LNCAP (cell line): ENCODE results near the gene CDH5.

Source experiments
- CTCF ChIP-seq: fragments of 450-650 bp; IDR thresholded peaks from 2 replicates; pipeline ENCODE4 v1.5.1; 2017; ENCODE audit warnings: mild to moderate bottlenecking

Gene CDH5

DNA sequence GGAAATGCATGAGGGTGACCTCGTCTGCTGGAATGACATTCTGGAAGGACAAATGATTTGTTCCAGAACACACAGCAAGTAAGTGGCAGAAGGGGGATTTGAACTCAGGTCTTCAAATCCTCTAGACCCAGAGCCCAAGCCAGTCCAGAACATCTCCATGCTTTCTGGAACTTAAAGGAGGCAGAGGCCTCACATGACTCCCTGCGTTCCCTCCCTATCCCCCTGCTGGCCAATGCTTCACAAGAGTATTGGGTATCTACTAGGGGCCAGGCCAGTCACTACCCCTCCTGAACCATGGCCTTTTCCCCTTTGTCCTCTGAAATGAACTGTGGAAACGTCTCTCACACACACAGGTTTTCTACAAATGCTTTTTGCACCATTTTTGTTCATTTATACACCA lies 53.0 kb downstream of the CDH5 start:
- no peak for TF ChIP-seq CTCF

DNA sequence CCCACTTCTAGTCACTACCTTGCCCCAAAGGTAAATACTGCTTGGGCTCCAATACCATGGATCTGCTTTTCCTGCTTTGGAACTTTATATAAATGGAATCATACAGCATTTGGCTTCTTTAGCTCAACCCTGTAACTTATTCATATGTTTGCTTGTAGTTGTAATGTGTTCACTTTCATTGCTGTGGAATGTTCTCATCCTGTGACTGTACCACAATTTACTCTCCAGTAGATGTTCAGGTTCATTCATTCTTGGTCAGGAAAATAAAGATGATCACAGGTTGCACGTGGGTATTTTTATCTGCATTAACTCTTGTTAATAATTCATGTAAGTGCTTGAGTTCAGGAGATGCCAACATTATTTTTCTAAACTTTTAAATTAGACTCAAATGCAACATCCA lies 53.9 kb downstream of the CDH5 start:
- TF ChIP-seq CTCF = no peak

- TF ChIP-seq CTCF = no peak
Observed at GRCh38 chr16:66421891-66422290, 55.4 kb downstream of the CDH5 start.

DNA sequence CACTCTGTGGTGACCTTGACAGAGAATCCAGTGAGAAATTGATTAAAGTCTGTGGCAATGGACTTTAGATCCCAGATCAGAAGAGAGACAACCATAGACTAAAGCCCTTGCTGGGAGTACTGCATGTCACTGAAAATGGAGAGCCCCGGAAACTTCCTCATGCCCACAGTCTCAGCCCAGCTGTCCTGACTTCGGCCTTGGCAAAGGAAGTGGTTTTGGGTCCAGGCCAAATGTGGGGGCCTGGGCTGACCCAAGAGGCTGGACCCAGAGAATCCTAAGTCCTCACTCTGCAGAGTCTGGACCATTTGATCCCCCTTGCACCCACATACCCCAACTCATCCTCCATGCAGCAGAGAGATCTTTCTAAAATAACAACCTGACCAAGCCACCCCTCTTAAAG lies 55.9 kb downstream of the CDH5 start:
- no peak for TF ChIP-seq CTCF

- TF ChIP-seq CTCF = no peak
Observed at GRCh38 chr16:66423177-66423576, 56.7 kb downstream of the CDH5 start.

GRCh38 chr16:66425651-66426050 lies 59.2 kb downstream of the CDH5 start:
- TF ChIP-seq CTCF = no peak

DNA sequence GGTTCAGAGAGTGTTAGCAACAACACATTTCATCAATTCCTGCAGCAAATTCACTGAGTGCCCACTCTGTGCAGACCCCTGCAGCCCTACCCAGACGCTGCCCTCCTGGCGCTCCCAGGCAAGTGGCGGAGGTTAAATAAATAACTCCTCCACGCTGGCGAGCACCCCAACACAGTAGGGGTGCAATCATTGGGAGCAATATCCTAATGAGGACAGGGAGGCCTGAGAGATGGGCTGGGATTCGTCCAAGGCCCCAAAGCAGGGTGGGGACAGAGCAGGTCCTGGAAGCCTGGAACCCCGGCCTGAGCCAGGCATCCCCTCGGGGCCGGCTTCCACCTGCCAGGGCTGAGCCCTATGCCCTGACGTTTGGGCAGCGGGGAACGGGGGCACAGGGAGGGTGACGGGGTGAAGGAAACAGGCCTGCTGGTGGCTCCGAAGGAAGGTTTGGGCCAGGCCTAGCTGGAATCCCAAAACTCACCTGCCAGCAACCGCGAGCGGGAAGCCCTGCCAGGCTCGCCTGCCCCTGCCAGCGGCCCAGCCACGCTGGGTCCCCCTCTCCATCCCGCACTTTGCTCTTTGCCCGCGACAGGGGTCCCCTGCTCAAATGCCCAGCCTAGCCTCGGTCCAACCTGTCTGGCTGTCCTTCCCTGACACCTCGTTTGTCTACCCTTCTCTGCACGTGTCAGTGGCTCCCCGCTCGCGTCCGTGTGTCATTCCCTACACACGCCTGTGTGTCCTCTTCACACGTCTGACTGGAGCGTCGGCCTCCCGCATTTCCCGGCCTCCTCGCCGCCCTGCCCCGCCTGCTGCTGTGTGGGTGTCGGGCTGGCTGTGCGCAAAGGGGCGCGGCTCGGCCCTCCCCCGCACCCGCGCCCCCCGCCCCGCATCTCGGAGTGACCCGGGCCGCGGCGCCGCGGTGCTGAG lies 59.9 kb downstream of the CDH5 start:
- TF ChIP-seq CTCF = no peak
